ENCODE data around the gene ANAPC7.

ANAPC7 gene

GRCh38 chr12:110348431-110349059 lies 55.0 kb downstream of the ANAPC7 start:
- TF ChIP-seq CTCF (conservative IDR thresholded peaks at IDR 0.05), result no peak
- H3K27ac ChIP-seq, result no peak overlapping the region

GRCh38 chr12:110347767-110348166 lies 55.7 kb downstream of the ANAPC7 start:
- H3K27ac ChIP-seq, result no peak overlapping the region

GRCh38 chr12:110345963-110346362 lies 57.5 kb downstream of the ANAPC7 start:
- peak overlapping the region; percentile 87 for H3K27ac ChIP-seq

More at GRCh38 chr12:110347767-110348166, 55.7 kb downstream of the ANAPC7 start:
- TF ChIP-seq ZFX (IDR thresholded peaks at IDR 0.05) (no peak), CTCF (conservative IDR thresholded peaks at IDR 0.05) (no peak)

GRCh38 chr12:110345176-110345661 lies 58.3 kb downstream of the ANAPC7 start:
- peak overlapping the region; percentile 87 for H3K27ac ChIP-seq
- TF ChIP-seq CTCF (conservative IDR thresholded peaks at IDR 0.05) (no peak; the same call in 1 of the 2 replicates), ZFX (IDR thresholded peaks at IDR 0.05) (no peak)

More at GRCh38 chr12:110345963-110346362, 57.5 kb downstream of the ANAPC7 start:
- TF ChIP-seq ZFX (IDR thresholded peaks at IDR 0.05), result no peak
- no peak for TF ChIP-seq CTCF (conservative IDR thresholded peaks at IDR 0.05)

- no peak for TF ChIP-seq ZFX (IDR thresholded peaks at IDR 0.05)
- TF ChIP-seq CTCF (conservative IDR thresholded peaks at IDR 0.05), result no peak
- peak overlapping the region; percentile 87 for H3K27ac ChIP-seq
Observed at GRCh38 chr12:110344657-110345056, 58.9 kb downstream of the ANAPC7 start.

GRCh38 chr12:110343736-110344555 lies 59.6 kb downstream of the ANAPC7 start:
- peak overlapping the region; percentile 87 for H3K27ac ChIP-seq
- TF ChIP-seq CTCF (conservative IDR thresholded peaks at IDR 0.05) (no peak), ZFX (IDR thresholded peaks at IDR 0.05) (no peak)

- no peak overlapping the region for H3K27ac ChIP-seq
- TF ChIP-seq ZFX (IDR thresholded peaks at IDR 0.05) (no peak), CTCF (conservative IDR thresholded peaks at IDR 0.05) (no peak)
Observed at GRCh38 chr12:110343114-110343513, 60.4 kb downstream of the ANAPC7 start.
